HepG2 (cell line): ENCODE data around the gene TRIM54. TPM values are rescaled to one million over a fixed set of nuclear protein-coding genes. Genes with fewer than 3 reads are reported as not detected.
A peak's percentile ranks its signal among the peaks of the same experiment; 100 is the strongest.

Experiments
- AHR ChIP-seq: IDR thresholded peaks from 2 replicates; pipeline ENCODE4 v1.6.1; 2018; ENCODE audit warnings: missing genetic modification reagents, missing compliant biosample characterization
- DPF2 ChIP-seq: sonication (generic); formaldehyde crosslinking; IDR thresholded peaks from 2 replicates; pipeline ENCODE4 v1.4.0; 2020; ENCODE audit warnings: mild to moderate bottlenecking, low read depth, missing genetic modification reagents, borderline replicate concordance
- EED ChIP-seq: sonication (generic); formaldehyde crosslinking; IDR thresholded peaks from 2 replicates; pipeline ENCODE4 v1.5.0; 2020; ENCODE audit warnings: mild to moderate bottlenecking, missing genetic modification reagents
- GTF3A ChIP-seq: sonication (generic); formaldehyde crosslinking; conservative IDR thresholded peaks from 2 replicates; pipeline ENCODE4 v1.4.0; 2020; ENCODE audit warnings: mild to moderate bottlenecking, missing genetic modification reagents
- KMT2A ChIP-seq: sonication (generic); formaldehyde crosslinking; IDR thresholded peaks from 2 replicates; pipeline ENCODE4 v1.4.0; 2020; ENCODE audit warnings: missing genetic modification reagents
- KMT2B ChIP-seq: IDR thresholded peaks from 2 replicates; pipeline ENCODE4 v1.6.1; 2016; ENCODE audit warnings: missing genetic modification reagents, missing compliant biosample characterization
- NFIC ChIP-seq: IDR thresholded peaks from 2 replicates; pipeline ENCODE4 v1.6.1; 2012; ENCODE audit warnings: mild to moderate bottlenecking, low read length, inconsistent platforms
- PAWR ChIP-seq: sonication (generic); formaldehyde crosslinking; IDR thresholded peaks from 2 replicates; pipeline ENCODE4 v1.4.0; 2020; ENCODE audit warnings: missing genetic modification reagents, mild to moderate bottlenecking, borderline replicate concordance
- SMARCE1 ChIP-seq: fragments of 450-650 bp; IDR thresholded peaks from 2 replicates; pipeline ENCODE4 v1.6.1; 2017; ENCODE audit warnings: borderline replicate concordance
- SOX6 ChIP-seq, 2 experiments: fragments of 450-650 bp in 1 of 2; sonication (generic) in 1 of 2; formaldehyde crosslinking in 1 of 2; IDR thresholded peaks; 2 replicates each; pipeline versions ENCODE4 v1.4.0 to v1.6.1; 2017 to 2020; ENCODE audit warnings: antibody characterized with exemption in 1 of 2, mild to moderate bottlenecking in 1 of 2, missing genetic modification reagents in 1 of 2
- TP53 ChIP-seq: sonication (generic); formaldehyde crosslinking; conservative IDR thresholded peaks from 2 replicates; pipeline ENCODE4 v1.4.0; 2020; ENCODE audit warnings: missing genetic modification reagents
- WIZ ChIP-seq: sonication (generic); formaldehyde crosslinking; IDR thresholded peaks from 2 replicates; pipeline ENCODE4 v1.5.1; 2020; ENCODE audit warnings: mild to moderate bottlenecking, missing genetic modification reagents
- ZNF136 ChIP-seq: sonication (generic); formaldehyde crosslinking; IDR thresholded peaks from 2 replicates; pipeline ENCODE4 v1.8.1; 2022; ENCODE audit warnings: low read depth, mild to moderate bottlenecking, moderate library complexity, missing genetic modification reagents
- ZNF160 ChIP-seq: sonication (generic); formaldehyde crosslinking; IDR thresholded peaks from 2 replicates; pipeline ENCODE4 v1.8.0; 2022; ENCODE audit warnings: mild to moderate bottlenecking, inconsistent platforms, missing genetic modification reagents
- ZNF264 ChIP-seq: sonication (generic); formaldehyde crosslinking; IDR thresholded peaks from 2 replicates; pipeline ENCODE4 v1.4.0; 2020; ENCODE audit warnings: missing genetic modification reagents
- ZNF33A ChIP-seq: sonication (generic); formaldehyde crosslinking; IDR thresholded peaks from 2 replicates; pipeline ENCODE4 v1.5.1; 2020; ENCODE audit warnings: missing genetic modification reagents, mild to moderate bottlenecking, moderate library complexity, borderline replicate concordance
- ZNF674 ChIP-seq: sonication (generic); formaldehyde crosslinking; IDR thresholded peaks from 2 replicates; pipeline ENCODE4 v1.5.0; 2020; ENCODE audit warnings: low read depth, mild to moderate bottlenecking, missing genetic modification reagents
- ZNF749 ChIP-seq: sonication (generic); formaldehyde crosslinking; IDR thresholded peaks from 2 replicates; pipeline ENCODE4 v1.8.0; 2022; ENCODE audit warnings: mild to moderate bottlenecking, missing genetic modification reagents, moderate library complexity, borderline replicate concordance
- ZNF75D ChIP-seq: sonication (generic); formaldehyde crosslinking; IDR thresholded peaks from 2 replicates; pipeline ENCODE4 v1.8.1; 2023; ENCODE audit warnings: missing genetic modification reagents, mild to moderate bottlenecking, borderline replicate concordance
- ZNF878 ChIP-seq: sonication (generic); formaldehyde crosslinking; IDR thresholded peaks from 2 replicates; pipeline ENCODE4 v1.8.1; 2023; ENCODE audit warnings: mild to moderate bottlenecking, missing genetic modification reagents, moderate library complexity
- polyA plus RNA-seq, 8 experiments: library from polyadenylated mRNA; depleted of rRNA in 3 of 8; stranded (reverse) in 7 of 8; unstranded in 1 of 8; fragments of >200 nt; fragmentation: Illumina TruSeq in 4 of 8; extraction: Trizol in 4 of 8; gene quantifications; 2 replicates each; pipeline versions ENCODE4 v1.2.1 to v1.2.3, GENCODE V29; 2011 to 2016; ENCODE audit warnings: low read depth in 4 of 8, missing spikeins in 1 of 8, mixed read lengths in 1 of 8; ENCODE audit not compliant: insufficient read depth in 1 of 8
- total RNA-seq, 5 experiments: library from RNA; depleted of rRNA; stranded (reverse); fragments of >200 nt; fragmentation: Illumina TruSeq; extraction: Trizol; gene quantifications; 2 replicates each; pipeline ENCODE4 v1.2.3, GENCODE V29; 2016; ENCODE audit warnings: low read depth in 1 of 5
- TF ChIP-seq, protein P1 (sequence below): sonication (generic); formaldehyde crosslinking; IDR thresholded peaks from 2 replicates; pipeline ENCODE4 v1.8.0; 2022; ENCODE audit warnings: low read depth, missing genetic modification reagents
- TF ChIP-seq, protein P2 (sequence below): sonication (generic); formaldehyde crosslinking; IDR thresholded peaks from 2 replicates; pipeline ENCODE4 v1.8.1; 2022; ENCODE audit warnings: mild to moderate bottlenecking, missing genetic modification reagents
- TF ChIP-seq, protein P3 (sequence below): sonication (generic); formaldehyde crosslinking; IDR thresholded peaks from 2 replicates; pipeline ENCODE4 v1.5.1; 2020; ENCODE audit warnings: missing genetic modification reagents, mild to moderate bottlenecking, borderline replicate concordance
- TF ChIP-seq, protein P4 (sequence below): sonication (generic); formaldehyde crosslinking; IDR thresholded peaks from 2 replicates; pipeline ENCODE4 v1.8.1; 2023; ENCODE audit warnings: mild to moderate bottlenecking, missing genetic modification reagents

Gene TRIM54
- total and polyA plus RNA-seq, 2 of the 13 experiments (the other 11 are each of a cell fraction or from before 2014, with no cell fraction given), result 0.07 to 0.13 TPM

DNA sequence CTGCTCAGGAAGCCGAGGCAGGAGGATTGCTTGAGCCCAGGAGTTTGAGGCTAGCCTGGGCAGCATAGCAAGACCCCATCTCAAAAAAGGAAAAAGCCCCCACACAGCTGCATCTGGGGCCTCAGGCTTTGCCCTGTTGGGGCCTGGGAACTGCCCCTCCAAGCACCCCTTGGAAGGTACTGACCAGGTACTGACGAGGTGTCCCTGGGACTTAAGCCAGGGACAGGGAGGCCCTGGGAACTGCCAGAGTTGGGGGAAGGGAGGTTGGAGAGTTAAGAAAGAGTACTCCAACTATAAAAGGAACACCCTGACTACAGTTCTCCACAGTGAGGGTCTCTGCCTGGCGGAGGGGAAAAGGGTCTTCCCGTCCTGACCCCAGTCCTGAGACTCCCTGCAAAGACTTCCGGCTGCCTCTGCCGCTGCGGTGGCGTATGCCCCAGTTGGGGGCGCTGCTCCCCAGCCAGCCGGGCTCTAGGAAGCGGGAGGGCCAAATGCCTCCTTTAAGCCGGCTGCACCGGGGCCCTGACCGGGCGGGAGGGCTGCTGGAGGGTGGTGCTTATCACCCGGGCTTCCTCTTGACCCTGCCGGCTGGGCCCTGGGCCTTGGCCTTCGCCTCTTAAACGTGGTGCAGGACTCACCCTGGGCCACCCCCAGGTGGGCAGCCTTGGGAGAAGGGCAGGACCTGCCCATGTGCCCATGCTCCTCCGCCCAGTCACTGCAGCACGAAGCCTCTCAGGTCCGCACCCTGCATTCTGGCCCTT, 32.2 kb upstream of the TRIM54 start (continued):
- TF ChIP-seq, protein P1, sequence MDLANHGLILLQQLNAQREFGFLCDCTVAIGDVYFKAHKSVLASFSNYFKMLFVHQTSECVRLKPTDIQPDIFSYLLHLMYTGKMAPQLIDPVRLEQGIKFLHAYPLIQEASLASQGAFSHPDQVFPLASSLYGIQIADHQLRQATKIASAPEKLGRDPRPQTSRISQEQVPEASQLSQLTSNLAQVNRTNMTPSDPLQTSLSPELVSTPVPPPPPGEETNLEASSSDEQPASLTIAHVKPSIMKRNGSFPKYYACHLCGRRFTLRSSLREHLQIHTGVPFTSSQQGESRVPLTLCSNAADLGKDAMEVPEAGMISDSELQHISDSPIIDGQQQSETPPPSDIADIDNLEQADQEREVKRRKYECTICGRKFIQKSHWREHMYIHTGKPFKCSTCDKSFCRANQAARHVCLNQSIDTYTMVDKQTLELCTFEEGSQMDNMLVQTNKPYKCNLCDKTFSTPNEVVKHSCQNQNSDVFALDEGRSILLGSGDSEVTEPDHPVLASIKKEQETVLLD (CRISPR knock-in tag), result no peak
- TF ChIP-seq GTF3A (CRISPR knock-in tag) (no peak), ZNF33A (CRISPR knock-in tag) (peak; percentile 63; the same call in 1 of the 2 replicates), SOX6 (IDR thresholded peaks at IDR 0.05) (no peak), SOX6 (CRISPR knock-in tag; IDR thresholded peaks at IDR 0.05) (peak; percentile 53), SMARCE1 (no peak), EED (CRISPR knock-in tag) (0 out of 2 replicates have a peak, but pooled peaks have one; percentile 22), ZNF674 (CRISPR knock-in tag) (no peak), KMT2A (no peak), ZNF75D (CRISPR knock-in tag) (no peak), PAWR (CRISPR knock-in tag) (no peak), WIZ (CRISPR knock-in tag) (0 out of 2 replicates have a peak, but pooled peaks have one; percentile 55), NFIC (no peak), AHR (CRISPR knock-in tag) (no peak; the same call in 1 of the 2 replicates), TP53 (CRISPR knock-in tag) (no peak), ZNF878 (CRISPR knock-in tag) (no peak), ZNF160 (peak; percentile 54; the same call in 1 of the 2 replicates), KMT2B (no peak), ZNF136 (no peak), DPF2 (0 out of 2 replicates have a peak, but pooled peaks have one; percentile 15), ZNF264 (CRISPR knock-in tag) (peak; percentile 44; the same call in 1 of the 2 replicates), ZNF749 (CRISPR knock-in tag) (no peak)
- TF ChIP-seq, protein P2, sequence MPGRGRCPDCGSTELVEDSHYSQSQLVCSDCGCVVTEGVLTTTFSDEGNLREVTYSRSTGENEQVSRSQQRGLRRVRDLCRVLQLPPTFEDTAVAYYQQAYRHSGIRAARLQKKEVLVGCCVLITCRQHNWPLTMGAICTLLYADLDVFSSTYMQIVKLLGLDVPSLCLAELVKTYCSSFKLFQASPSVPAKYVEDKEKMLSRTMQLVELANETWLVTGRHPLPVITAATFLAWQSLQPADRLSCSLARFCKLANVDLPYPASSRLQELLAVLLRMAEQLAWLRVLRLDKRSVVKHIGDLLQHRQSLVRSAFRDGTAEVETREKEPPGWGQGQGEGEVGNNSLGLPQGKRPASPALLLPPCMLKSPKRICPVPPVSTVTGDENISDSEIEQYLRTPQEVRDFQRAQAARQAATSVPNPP (CRISPR knock-in tag), result no peak
- TF ChIP-seq, protein P3, sequence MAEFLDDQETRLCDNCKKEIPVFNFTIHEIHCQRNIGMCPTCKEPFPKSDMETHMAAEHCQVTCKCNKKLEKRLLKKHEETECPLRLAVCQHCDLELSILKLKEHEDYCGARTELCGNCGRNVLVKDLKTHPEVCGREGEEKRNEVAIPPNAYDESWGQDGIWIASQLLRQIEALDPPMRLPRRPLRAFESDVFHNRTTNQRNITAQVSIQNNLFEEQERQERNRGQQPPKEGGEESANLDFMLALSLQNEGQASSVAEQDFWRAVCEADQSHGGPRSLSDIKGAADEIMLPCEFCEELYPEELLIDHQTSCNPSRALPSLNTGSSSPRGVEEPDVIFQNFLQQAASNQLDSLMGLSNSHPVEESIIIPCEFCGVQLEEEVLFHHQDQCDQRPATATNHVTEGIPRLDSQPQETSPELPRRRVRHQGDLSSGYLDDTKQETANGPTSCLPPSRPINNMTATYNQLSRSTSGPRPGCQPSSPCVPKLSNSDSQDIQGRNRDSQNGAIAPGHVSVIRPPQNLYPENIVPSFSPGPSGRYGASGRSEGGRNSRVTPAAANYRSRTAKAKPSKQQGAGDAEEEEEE, result peak; percentile 70; the same call in 1 of the 2 replicates
- TF ChIP-seq, protein P4, sequence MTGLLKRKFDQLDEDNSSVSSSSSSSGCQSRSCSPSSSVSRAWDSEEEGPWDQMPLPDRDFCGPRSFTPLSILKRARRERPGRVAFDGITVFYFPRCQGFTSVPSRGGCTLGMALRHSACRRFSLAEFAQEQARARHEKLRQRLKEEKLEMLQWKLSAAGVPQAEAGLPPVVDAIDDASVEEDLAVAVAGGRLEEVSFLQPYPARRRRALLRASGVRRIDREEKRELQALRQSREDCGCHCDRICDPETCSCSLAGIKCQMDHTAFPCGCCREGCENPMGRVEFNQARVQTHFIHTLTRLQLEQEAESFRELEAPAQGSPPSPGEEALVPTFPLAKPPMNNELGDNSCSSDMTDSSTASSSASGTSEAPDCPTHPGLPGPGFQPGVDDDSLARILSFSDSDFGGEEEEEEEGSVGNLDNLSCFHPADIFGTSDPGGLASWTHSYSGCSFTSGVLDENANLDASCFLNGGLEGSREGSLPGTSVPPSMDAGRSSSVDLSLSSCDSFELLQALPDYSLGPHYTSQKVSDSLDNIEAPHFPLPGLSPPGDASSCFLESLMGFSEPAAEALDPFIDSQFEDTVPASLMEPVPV (CRISPR knock-in tag), result peak; percentile 86; the same call in 1 of the 2 replicates
